ENCODE results near the gene C5orf46.

The C5orf46 gene

DNA sequence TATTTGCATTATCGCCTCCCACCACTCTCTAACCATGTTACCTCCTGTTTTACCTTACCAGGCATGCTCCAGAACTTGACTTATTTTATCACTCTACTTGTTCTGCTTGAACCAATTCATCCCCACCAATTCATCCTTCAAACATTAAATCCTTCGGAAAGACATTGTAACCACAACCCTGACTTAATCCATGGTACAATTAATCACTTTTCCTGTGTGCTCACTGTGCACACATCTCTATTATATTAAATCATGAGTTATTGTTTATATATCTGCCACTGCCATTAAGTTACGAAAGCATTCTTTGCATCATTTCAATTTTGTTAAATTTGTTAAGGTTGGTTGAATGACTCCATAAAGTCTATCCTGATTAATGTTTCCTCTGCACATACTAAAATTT, 7.4 kb upstream of the C5orf46 start:
- Histone ChIP-seq H3K27me3 (ENCODE audit: control insufficient read depth, low read length) (peaks cover 8% of the 10 kb centered on the region; the same call in 1 of the 2 replicates), H3K9me2 (replicated peaks; ENCODE audit: control insufficient read depth, low read length) (no peaks in the 10 kb centered on the region), H3K27ac (ENCODE audit: low read depth, low read length) (no peak overlapping the region), H3K4me3 (ENCODE audit: low read length) (no peak overlapping the region), H3K79me2 (ENCODE audit: control insufficient read depth, low read length) (no peaks in the 10 kb centered on the region), H3K36me3 (ENCODE audit: control insufficient read depth, low read length) (no peaks in the 10 kb centered on the region), H3K9me3 (ENCODE audit: control insufficient read depth, insufficient read depth, low read length) (no peaks in the 10 kb centered on the region), H4K20me1 (ENCODE audit: control insufficient read depth, insufficient read depth, low read depth, low read length) (no peaks in the 10 kb centered on the region), H3K4me1 (ENCODE audit: control insufficient read depth, low read length) (no peaks in the 10 kb centered on the region), H3F3A (ENCODE audit: control insufficient read depth, insufficient read depth) (no peaks in the 10 kb centered on the region), H3K4me2 (ENCODE audit: low read length) (no peak overlapping the region)
- TF ChIP-seq, protein P1, sequence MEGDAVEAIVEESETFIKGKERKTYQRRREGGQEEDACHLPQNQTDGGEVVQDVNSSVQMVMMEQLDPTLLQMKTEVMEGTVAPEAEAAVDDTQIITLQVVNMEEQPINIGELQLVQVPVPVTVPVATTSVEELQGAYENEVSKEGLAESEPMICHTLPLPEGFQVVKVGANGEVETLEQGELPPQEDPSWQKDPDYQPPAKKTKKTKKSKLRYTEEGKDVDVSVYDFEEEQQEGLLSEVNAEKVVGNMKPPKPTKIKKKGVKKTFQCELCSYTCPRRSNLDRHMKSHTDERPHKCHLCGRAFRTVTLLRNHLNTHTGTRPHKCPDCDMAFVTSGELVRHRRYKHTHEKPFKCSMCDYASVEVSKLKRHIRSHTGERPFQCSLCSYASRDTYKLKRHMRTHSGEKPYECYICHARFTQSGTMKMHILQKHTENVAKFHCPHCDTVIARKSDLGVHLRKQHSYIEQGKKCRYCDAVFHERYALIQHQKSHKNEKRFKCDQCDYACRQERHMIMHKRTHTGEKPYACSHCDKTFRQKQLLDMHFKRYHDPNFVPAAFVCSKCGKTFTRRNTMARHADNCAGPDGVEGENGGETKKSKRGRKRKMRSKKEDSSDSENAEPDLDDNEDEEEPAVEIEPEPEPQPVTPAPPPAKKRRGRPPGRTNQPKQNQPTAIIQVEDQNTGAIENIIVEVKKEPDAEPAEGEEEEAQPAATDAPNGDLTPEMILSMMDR (IDR thresholded peaks at IDR 0.05; ENCODE audit: low read depth, low read length, poor library complexity, severe bottlenecking): no peak
- TF ChIP-seq EZH2phosphoT487 (IDR thresholded peaks at IDR 0.05; ENCODE audit: borderline replicate concordance, low read length): no peak

DNA sequence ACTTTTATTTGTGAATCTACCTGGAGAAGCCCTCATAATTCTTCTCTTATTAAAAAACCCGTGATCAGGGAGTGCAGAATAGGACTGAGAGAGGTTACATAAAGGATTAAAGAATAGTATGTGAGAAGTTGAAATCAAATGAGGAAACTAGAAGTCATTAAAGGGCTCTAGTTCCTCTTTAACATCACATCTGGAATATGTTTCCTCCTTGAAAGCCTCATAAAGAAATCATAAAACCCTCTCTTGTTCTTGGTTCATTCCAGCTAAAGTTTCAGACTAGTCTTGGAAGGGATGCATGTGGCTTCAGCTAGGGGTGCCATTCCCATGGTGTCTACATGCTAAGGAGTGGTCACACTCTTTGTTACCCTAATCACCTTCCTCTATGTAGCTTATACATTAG, 5.7 kb upstream of the C5orf46 start:
- Histone ChIP-seq H4K20me1 (ENCODE audit: control insufficient read depth, insufficient read depth, low read depth, low read length) (no peaks in the 10 kb centered on the region), H3K9me3 (ENCODE audit: control insufficient read depth, insufficient read depth, low read length) (no peaks in the 10 kb centered on the region), H3K27me3 (ENCODE audit: control insufficient read depth, low read length) (peaks cover 8% of the 10 kb centered on the region; the same call in 1 of the 2 replicates), H3F3A (ENCODE audit: control insufficient read depth, insufficient read depth) (no peaks in the 10 kb centered on the region), H3K36me3 (ENCODE audit: control insufficient read depth, low read length) (no peaks in the 10 kb centered on the region), H3K4me3 (ENCODE audit: low read length) (no peak overlapping the region), H3K79me2 (ENCODE audit: control insufficient read depth, low read length) (no peaks in the 10 kb centered on the region), H3K4me1 (ENCODE audit: control insufficient read depth, low read length) (no peaks in the 10 kb centered on the region), H3K9me2 (replicated peaks; ENCODE audit: control insufficient read depth, low read length) (no peaks in the 10 kb centered on the region), H3K27ac (ENCODE audit: low read depth, low read length) (no peak overlapping the region), H3K4me2 (ENCODE audit: low read length) (no peak overlapping the region)
- TF ChIP-seq EZH2phosphoT487 (IDR thresholded peaks at IDR 0.05; ENCODE audit: borderline replicate concordance, low read length): no peak
- TF ChIP-seq, protein P1 (IDR thresholded peaks at IDR 0.05; ENCODE audit: low read depth, low read length, poor library complexity, severe bottlenecking): no peak

DNA sequence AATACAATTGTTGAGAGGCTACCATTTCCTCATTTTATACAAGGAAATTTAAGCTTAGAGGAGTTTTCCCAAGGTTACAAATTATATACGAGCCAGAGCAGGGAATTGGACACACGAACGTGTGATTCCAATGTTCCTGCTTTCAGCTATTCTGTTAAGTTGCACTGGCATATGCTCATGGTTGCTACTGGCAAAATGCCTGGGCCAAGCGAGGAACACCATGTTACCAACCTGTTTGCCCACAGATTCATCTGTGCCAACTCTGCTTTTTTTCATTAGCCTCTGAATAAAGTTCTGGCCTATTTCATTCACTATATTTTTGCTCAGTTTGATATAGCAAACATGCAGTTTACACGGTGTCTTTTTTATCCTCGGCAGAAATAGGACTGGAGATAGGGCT, 5.1 kb upstream of the C5orf46 start:
- no peaks in the 10 kb centered on the region for H4K20me1 ChIP-seq (ENCODE audit: control insufficient read depth, insufficient read depth, low read depth, low read length)
- H3K27ac ChIP-seq (ENCODE audit: low read depth, low read length): no peak overlapping the region
- H3F3A ChIP-seq (ENCODE audit: control insufficient read depth, insufficient read depth): no peaks in the 10 kb centered on the region
- no peaks in the 10 kb centered on the region for H3K9me3 ChIP-seq (ENCODE audit: control insufficient read depth, insufficient read depth, low read length)
- no peaks in the 10 kb centered on the region for H3K9me2 ChIP-seq (replicated peaks; ENCODE audit: control insufficient read depth, low read length)
- no peak for TF ChIP-seq EZH2phosphoT487 (IDR thresholded peaks at IDR 0.05; ENCODE audit: borderline replicate concordance, low read length)
- TF ChIP-seq, protein P1 (IDR thresholded peaks at IDR 0.05; ENCODE audit: low read depth, low read length, poor library complexity, severe bottlenecking): no peak
- H3K4me2 ChIP-seq (ENCODE audit: low read length): no peak overlapping the region
- H3K27me3 ChIP-seq (ENCODE audit: control insufficient read depth, low read length): peaks cover 8% of the 10 kb centered on the region; the same call in 1 of the 2 replicates
- H3K79me2 ChIP-seq (ENCODE audit: control insufficient read depth, low read length): no peaks in the 10 kb centered on the region
- no peak overlapping the region for H3K4me3 ChIP-seq (ENCODE audit: low read length)
- H3K36me3 ChIP-seq (ENCODE audit: control insufficient read depth, low read length): no peaks in the 10 kb centered on the region
- no peaks in the 10 kb centered on the region for H3K4me1 ChIP-seq (ENCODE audit: control insufficient read depth, low read length)

Measured in DOHH2 (cell line).